Measurements from ENCODE around the gene CFAP221. TPM values are rescaled to one million over a fixed set of nuclear protein-coding genes. Genes with fewer than 3 reads are reported as not detected.

The CFAP221 gene
- total and polyA plus RNA-seq, 10 of the 15 experiments (the other 5 are each of a cell fraction or from before 2014, with no cell fraction given) = not detected

DNA sequence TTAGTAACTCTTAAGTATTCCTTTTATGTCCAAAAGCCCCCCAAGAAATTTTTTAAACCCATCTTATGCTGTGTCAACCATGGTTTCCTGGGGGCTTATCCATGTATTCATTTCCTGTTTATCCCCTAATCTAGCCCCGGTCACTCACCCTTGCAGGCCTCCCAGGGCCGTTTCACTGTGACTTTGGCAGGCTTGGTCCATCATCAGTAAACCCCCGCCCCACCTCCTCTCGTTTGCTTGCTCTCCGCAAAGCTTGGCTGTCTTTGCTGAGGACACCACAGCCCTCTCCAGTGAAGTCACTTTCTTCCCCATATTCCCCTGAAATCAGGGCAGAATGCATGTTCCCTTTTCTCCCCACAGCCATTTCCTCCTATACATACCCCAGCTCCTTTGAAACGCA is 127.5 kb downstream of the CFAP221 start (continued):
- TF ChIP-seq, protein P1, sequence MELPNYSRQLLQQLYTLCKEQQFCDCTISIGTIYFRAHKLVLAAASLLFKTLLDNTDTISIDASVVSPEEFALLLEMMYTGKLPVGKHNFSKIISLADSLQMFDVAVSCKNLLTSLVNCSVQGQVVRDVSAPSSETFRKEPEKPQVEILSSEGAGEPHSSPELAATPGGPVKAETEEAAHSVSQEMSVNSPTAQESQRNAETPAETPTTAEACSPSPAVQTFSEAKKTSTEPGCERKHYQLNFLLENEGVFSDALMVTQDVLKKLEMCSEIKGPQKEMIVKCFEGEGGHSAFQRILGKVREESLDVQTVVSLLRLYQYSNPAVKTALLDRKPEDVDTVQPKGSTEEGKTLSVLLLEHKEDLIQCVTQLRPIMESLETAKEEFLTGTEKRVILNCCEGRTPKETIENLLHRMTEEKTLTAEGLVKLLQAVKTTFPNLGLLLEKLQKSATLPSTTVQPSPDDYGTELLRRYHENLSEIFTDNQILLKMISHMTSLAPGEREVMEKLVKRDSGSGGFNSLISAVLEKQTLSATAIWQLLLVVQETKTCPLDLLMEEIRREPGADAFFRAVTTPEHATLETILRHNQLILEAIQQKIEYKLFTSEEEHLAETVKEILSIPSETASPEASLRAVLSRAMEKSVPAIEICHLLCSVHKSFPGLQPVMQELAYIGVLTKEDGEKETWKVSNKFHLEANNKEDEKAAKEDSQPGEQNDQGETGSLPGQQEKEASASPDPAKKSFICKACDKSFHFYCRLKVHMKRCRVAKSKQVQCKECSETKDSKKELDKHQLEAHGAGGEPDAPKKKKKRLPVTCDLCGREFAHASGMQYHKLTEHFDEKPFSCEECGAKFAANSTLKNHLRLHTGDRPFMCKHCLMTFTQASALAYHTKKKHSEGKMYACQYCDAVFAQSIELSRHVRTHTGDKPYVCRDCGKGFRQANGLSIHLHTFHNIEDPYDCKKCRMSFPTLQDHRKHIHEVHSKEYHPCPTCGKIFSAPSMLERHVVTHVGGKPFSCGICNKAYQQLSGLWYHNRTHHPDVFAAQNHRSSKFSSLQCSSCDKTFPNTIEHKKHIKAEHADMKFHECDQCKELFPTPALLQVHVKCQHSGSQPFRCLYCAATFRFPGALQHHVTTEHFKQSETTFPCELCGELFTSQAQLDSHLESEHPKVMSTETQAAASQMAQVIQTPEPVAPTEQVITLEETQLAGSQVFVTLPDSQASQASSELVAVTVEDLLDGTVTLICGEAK (IDR thresholded peaks at IDR 0.05; ENCODE audit: borderline replicate concordance) = no peak
- TF ChIP-seq GATAD2B (conservative IDR thresholded peaks at IDR 0.05; ENCODE audit: low read depth) (no peak), POLR2AphosphoS2 (IDR thresholded peaks at IDR 0.05; ENCODE audit: low read depth, low read length) (no peak), PAX8 (IDR thresholded peaks at IDR 0.05) (no peak), RAD21 (IDR thresholded peaks at IDR 0.05; ENCODE audit: insufficient read depth, low read depth, low read length) (no peak), ESRRA (IDR thresholded peaks at IDR 0.05; ENCODE audit: low read length) (no peak), CHD4 (IDR thresholded peaks at IDR 0.05) (no peak)

DNA sequence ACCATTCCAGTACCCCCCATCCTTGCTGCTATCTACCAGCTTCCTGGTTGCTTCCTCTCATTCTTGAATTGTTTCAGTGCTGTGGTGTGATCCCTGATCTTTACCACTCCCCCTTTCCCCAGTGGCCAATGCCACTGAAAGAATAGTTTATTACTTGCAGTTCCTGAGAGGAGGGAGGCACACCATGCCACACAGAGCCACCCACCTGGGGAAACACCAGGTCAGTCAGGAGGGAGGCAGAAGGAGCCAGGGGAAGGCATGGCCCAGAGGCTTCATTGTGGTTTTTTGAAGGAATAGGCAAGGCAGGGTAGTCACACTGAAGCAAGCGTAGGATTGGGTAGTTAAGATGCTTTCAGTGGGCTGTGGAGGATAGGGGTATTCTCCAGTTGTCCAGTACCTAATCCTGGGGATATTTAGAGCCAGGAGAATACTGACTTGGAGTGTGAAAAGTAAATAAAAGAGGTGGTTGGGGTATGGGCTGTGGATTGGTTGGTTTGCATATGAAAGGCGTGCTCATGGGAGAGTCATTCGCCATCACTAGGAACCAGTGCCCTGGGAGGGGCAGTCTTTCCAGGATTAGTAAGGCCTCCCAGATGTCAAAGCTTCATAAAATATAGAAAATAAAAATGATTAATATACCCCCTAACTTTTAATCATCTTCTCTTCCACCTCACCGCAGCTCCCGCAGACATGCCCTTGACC is 128.1 kb downstream of the CFAP221 start:
- Histone ChIP-seq H3K4me2 (ENCODE audit: control insufficient read depth, insufficient read depth) (no peak overlapping the region), H3K4me1 (ENCODE audit: control insufficient read depth, insufficient read depth, low read length) (no peaks in the 10 kb centered on the region), H3K9ac (ENCODE audit: control insufficient read depth, insufficient read depth, low read length) (no peak overlapping the region), H3K79me2 (ENCODE audit: control insufficient read depth, insufficient read depth, low read length) (no peaks in the 10 kb centered on the region), H3K9me3 (replicated peaks; ENCODE audit: control insufficient read depth, insufficient read depth, low read length) (no peaks in the 10 kb centered on the region), H4K20me1 (ENCODE audit: control insufficient read depth, insufficient read depth) (no peaks in the 10 kb centered on the region), H3K27me3 (replicated peaks in 1 of 2; ENCODE audit: control insufficient read depth in 2 of 2, insufficient read depth in 2 of 2, low read length in 1 of 2) (no peaks in the 10 kb centered on the region; a peak in 1 of 4 replicates), H2AFZ (ENCODE audit: control insufficient read depth, low read depth, low read length) (no peak overlapping the region), H3K27ac (ENCODE audit: control insufficient read depth, insufficient read depth) (no peak overlapping the region), H3K36me3 (ENCODE audit: control insufficient read depth in 2 of 2, insufficient read depth in 2 of 2, low read length in 1 of 2) (no peaks in the 10 kb centered on the region), H3K4me3 (no peak overlapping the region)
- FAIRE-seq (no peak), ATAC-seq (no peak), DNase-seq (ENCODE audit: low read depth, low spot score) (no peak)
- no TSS peak for BruUV-seq (replicated peaks)
- intact Hi-C loops (cut with micrococcal nuclease; ENCODE audit: unreplicated experiment) = no loop called here
- CTCF ChIA-PET = no interaction called here
- SMC1A ChIA-PET (ENCODE audit: uncharacterized antibody, unreplicated experiment) = no interaction called here
- RAD21 ChIA-PET (ENCODE audit: unreplicated experiment) = no interaction called here
- 59% methylated on average over 5 of the region's 5 CpGs for WGBS (ENCODE audit: insufficient coverage, insufficient replicate concordance, low lambda C conversion rate, missing lambda C conversion rate)
- in situ Hi-C loops (cut with MboI) = no loop called here
- POLR2A ChIA-PET = no interaction called here
- TF ChIP-seq WRNIP1 (IDR thresholded peaks at IDR 0.05; ENCODE audit: borderline replicate concordance, low read depth, low read length) (no peak), IKZF1 (conservative IDR thresholded peaks at IDR 0.05) (no peak), NFIC (IDR thresholded peaks at IDR 0.05; ENCODE audit: low read depth, low read length) (no peak), NFYB (IDR thresholded peaks at IDR 0.05; ENCODE audit: insufficient read depth, low read depth, low read length) (no peak), TAF1 (IDR thresholded peaks at IDR 0.05; ENCODE audit: borderline replicate concordance, low read depth, low read length) (no peak)
- TF ChIP-seq, protein P2, sequence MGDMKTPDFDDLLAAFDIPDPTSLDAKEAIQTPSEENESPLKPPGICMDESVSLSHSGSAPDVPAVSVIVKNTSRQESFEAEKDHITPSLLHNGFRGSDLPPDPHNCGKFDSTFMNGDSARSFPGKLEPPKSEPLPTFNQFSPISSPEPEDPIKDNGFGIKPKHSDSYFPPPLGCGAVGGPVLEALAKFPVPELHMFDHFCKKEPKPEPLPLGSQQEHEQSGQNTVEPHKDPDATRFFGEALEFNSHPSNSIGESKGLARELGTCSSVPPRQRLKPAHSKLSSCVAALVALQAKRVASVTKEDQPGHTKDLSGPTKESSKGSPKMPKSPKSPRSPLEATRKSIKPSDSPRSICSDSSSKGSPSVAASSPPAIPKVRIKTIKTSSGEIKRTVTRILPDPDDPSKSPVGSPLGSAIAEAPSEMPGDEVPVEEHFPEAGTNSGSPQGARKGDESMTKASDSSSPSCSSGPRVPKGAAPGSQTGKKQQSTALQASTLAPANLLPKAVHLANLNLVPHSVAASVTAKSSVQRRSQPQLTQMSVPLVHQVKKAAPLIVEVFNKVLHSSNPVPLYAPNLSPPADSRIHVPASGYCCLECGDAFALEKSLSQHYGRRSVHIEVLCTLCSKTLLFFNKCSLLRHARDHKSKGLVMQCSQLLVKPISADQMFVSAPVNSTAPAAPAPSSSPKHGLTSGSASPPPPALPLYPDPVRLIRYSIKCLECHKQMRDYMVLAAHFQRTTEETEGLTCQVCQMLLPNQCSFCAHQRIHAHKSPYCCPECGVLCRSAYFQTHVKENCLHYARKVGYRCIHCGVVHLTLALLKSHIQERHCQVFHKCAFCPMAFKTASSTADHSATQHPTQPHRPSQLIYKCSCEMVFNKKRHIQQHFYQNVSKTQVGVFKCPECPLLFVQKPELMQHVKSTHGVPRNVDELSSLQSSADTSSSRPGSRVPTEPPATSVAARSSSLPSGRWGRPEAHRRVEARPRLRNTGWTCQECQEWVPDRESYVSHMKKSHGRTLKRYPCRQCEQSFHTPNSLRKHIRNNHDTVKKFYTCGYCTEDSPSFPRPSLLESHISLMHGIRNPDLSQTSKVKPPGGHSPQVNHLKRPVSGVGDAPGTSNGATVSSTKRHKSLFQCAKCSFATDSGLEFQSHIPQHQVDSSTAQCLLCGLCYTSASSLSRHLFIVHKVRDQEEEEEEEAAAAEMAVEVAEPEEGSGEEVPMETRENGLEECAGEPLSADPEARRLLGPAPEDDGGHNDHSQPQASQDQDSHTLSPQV (IDR thresholded peaks at IDR 0.05) = no peak
